H1 (cell line): ENCODE results near the gene GNB3. TPM values are rescaled to one million over a fixed set of nuclear protein-coding genes. Genes with fewer than 3 reads are reported as not detected.
A peak's percentile ranks its signal among the peaks of the same experiment; 100 is the strongest.

Experiments used
- CTCF ChIA-PET: fragments of 300-600 bp; sonication (Branson Sonifier 250); formaldehyde crosslinking; loops from one replicate; lab custom pipeline; 2021; ENCODE audit not compliant: partially characterized antibody; lab: Charles Lee
- POLR2A ChIA-PET: fragments of 300-600 bp; sonication (Branson Sonifier 250); formaldehyde crosslinking; loops from one replicate; lab custom pipeline; 2021; ENCODE audit warnings: inconsistent platforms; ENCODE audit not compliant: partially characterized antibody; lab: Charles Lee
- DNase-seq, 2 experiments: peaks; one replicate each; pipeline versions ENCODE4 v3.0.0 to v3.0.0-alpha.2; 2010 to 2022; ENCODE audit warnings: low spot score in 2 of 2, low read depth in 1 of 2, mixed read lengths in 1 of 2
- FAIRE-seq: peaks from 2 replicates; lab custom pipeline; 2011; peaks lifted over from hg19 to GRCh38; lab: Jason Lieb, UNC
- H2AFZ ChIP-seq: 2 replicates; pipeline ENCODE4 v1.8.1; 2012; ENCODE audit warnings: low read length, inconsistent platforms
- H2AK5ac ChIP-seq: 2 replicates; pipeline ENCODE4 v1.6.1; 2013; ENCODE audit warnings: low read depth, low read length
- H2BK120ac ChIP-seq: replicated peaks from 2 replicates; pipeline ENCODE3; 2013; ENCODE audit warnings: low read depth, low read length, inconsistent platforms
- H2BK12ac ChIP-seq: 2 replicates; pipeline ENCODE4 v1.6.1; 2013; ENCODE audit warnings: low read depth, low read length
- H2BK15ac ChIP-seq: 2 replicates; pipeline ENCODE4 v1.6.1; 2013; ENCODE audit warnings: low read length
- H2BK20ac ChIP-seq: 2 replicates; pipeline ENCODE4 v1.6.1; 2013; ENCODE audit warnings: low read length
- H2BK5ac ChIP-seq: 2 replicates; pipeline ENCODE4 v1.6.1; 2013; ENCODE audit warnings: low read depth, low read length
- H3K14ac ChIP-seq: 2 replicates; pipeline ENCODE4 v1.6.1; 2013; ENCODE audit warnings: inconsistent platforms; ENCODE audit not compliant: insufficient read length
- H3K18ac ChIP-seq: 2 replicates; pipeline ENCODE4 v1.6.1; 2013; ENCODE audit warnings: low read length; ENCODE audit errors: extremely low read depth
- H3K23ac ChIP-seq: 2 replicates; pipeline ENCODE4 v1.6.1; 2013; ENCODE audit warnings: inconsistent platforms; ENCODE audit not compliant: insufficient read length
- H3K23me2 ChIP-seq: 2 replicates; pipeline ENCODE4 v1.6.1; 2013; ENCODE audit warnings: low read depth, low read length
- H3K27ac ChIP-seq: 2 replicates; pipeline ENCODE4 v1.6.1; 2011; ENCODE audit warnings: low read depth, low read length, inconsistent platforms
- H3K27me3 ChIP-seq, 4 experiments: replicated peaks in 1 of 4; 1 replicate in 1 of 4; 2 replicates in 3 of 4; pipeline versions ENCODE4 v1.6.1 to v1.8.1; 2011 to 2013; ENCODE audit warnings: low read length in 3 of 4, mild to moderate bottlenecking in 3 of 4, inconsistent platforms in 2 of 4, mixed read lengths in 2 of 4, moderate library complexity in 1 of 4; ENCODE audit not compliant: control insufficient read depth in 3 of 4, insufficient read depth in 3 of 4; ENCODE audit errors: extremely low read depth in 1 of 4
- H3K36me3 ChIP-seq, 4 experiments: 2 replicates each; pipeline versions ENCODE4 v1.6.1 to v1.8.1; 2011 to 2013; ENCODE audit warnings: mild to moderate bottlenecking in 4 of 4, low read length in 3 of 4, moderate library complexity in 2 of 4, control low read depth in 1 of 4, inconsistent platforms in 1 of 4; ENCODE audit not compliant: insufficient read depth in 4 of 4, control insufficient read depth in 2 of 4
- H3K4ac ChIP-seq: replicated peaks from 2 replicates; pipeline ENCODE3; 2013; ENCODE audit warnings: low read length, low read depth, mixed read lengths, inconsistent platforms; ENCODE audit not compliant: insufficient read length
- H3K4me1 ChIP-seq, 4 experiments: replicated peaks in 1 of 4; 1 replicate in 1 of 4; 2 replicates in 3 of 4; pipeline versions ENCODE4 v1.6.1 to v1.8.1; 2011 to 2013; ENCODE audit warnings: low read length in 3 of 4, inconsistent platforms in 2 of 4, mixed read lengths in 1 of 4; ENCODE audit not compliant: insufficient read depth in 4 of 4, control insufficient read depth in 3 of 4
- H3K4me2 ChIP-seq, 2 experiments: 2 replicates each; pipeline versions ENCODE4 v1.6.1 to v1.8.1; 2011 to 2013; ENCODE audit warnings: low read depth in 2 of 2, low read length in 2 of 2, control low read depth in 1 of 2, inconsistent platforms in 1 of 2, mild to moderate bottlenecking in 1 of 2; ENCODE audit not compliant: insufficient read depth in 1 of 2
- H3K4me3 ChIP-seq, 4 experiments: fragments of 200-600, 300-600 bp in 1 of 4; sonication (generic), shearing (Covaris generic), sonication (Bioruptor Twin) in 1 of 4; 2 replicates each; pipeline versions ENCODE4 v1.5.1 to v1.8.1; 2011 to 2016; ENCODE audit warnings: low read length in 4 of 4, low read depth in 3 of 4, control low read depth in 2 of 4, inconsistent platforms in 2 of 4, mild to moderate bottlenecking in 2 of 4, mixed read lengths in 1 of 4, moderate library complexity in 1 of 4; ENCODE audit not compliant: insufficient read depth in 2 of 4; ENCODE audit errors: extremely low read depth in 1 of 4
- H3K56ac ChIP-seq: replicated peaks from 2 replicates; pipeline ENCODE3; 2013; ENCODE audit warnings: low read depth, mild to moderate bottlenecking, mixed read lengths, low read length, inconsistent platforms; ENCODE audit not compliant: insufficient read length
- H3K79me1 ChIP-seq: 2 replicates; pipeline ENCODE4 v1.6.1; 2013; ENCODE audit warnings: low read depth, low read length, control low read depth
- H3K79me2 ChIP-seq, 2 experiments: 2 replicates each; pipeline versions ENCODE4 v1.6.1 to v1.8.1; 2012 to 2013; ENCODE audit warnings: low read length in 2 of 2, mild to moderate bottlenecking in 2 of 2, inconsistent platforms in 1 of 2; ENCODE audit not compliant: insufficient read depth in 2 of 2, control insufficient read depth in 1 of 2
- H3K9ac ChIP-seq, 4 experiments: replicated peaks in 1 of 4; 1 replicate in 1 of 4; 2 replicates in 3 of 4; pipeline versions ENCODE4 v1.6.1 to v1.8.1; 2011 to 2013; ENCODE audit warnings: low read depth in 3 of 4, low read length in 3 of 4, control low read depth in 2 of 4, mild to moderate bottlenecking in 2 of 4, moderate library complexity in 2 of 4, inconsistent platforms in 1 of 4; ENCODE audit errors: extremely low read depth in 1 of 4
- H3K9me3 ChIP-seq, 2 experiments: 2 replicates each; pipeline versions ENCODE4 v1.6.1 to v1.8.1; 2012 to 2013; ENCODE audit warnings: mild to moderate bottlenecking in 2 of 2, moderate library complexity in 2 of 2, control low read depth in 1 of 2, inconsistent platforms in 1 of 2, low read depth in 1 of 2, low read length in 1 of 2, mixed read lengths in 1 of 2; ENCODE audit not compliant: insufficient read depth in 2 of 2
- H4K20me1 ChIP-seq, 2 experiments: replicated peaks in 1 of 2; 2 replicates each; pipeline versions ENCODE3 to v1.8.1; 2011 to 2013; ENCODE audit warnings: inconsistent platforms in 2 of 2, low read length in 2 of 2, mild to moderate bottlenecking in 1 of 2; ENCODE audit not compliant: insufficient read depth in 2 of 2, control insufficient read depth in 1 of 2
- H4K5ac ChIP-seq: 2 replicates; pipeline ENCODE4 v1.6.1; 2013; ENCODE audit warnings: low read length, low read depth, mixed read lengths, inconsistent platforms; ENCODE audit not compliant: insufficient read length
- H4K8ac ChIP-seq: 2 replicates; pipeline ENCODE4 v1.8.0; 2013; ENCODE audit warnings: mild to moderate bottlenecking, moderate library complexity, low read length, inconsistent platforms; ENCODE audit not compliant: insufficient read depth; ENCODE audit errors: extremely low read depth
- H4K91ac ChIP-seq: replicated peaks from 2 replicates; pipeline ENCODE3; 2013; ENCODE audit warnings: low read length, mixed read lengths, inconsistent platforms; ENCODE audit not compliant: insufficient read length
- BACH1 ChIP-seq: IDR thresholded peaks from 2 replicates; pipeline ENCODE4 v1.6.1; 2012; ENCODE audit warnings: low read length, improper control_type of control experiment
- CHD2 ChIP-seq: IDR thresholded peaks from 2 replicates; pipeline ENCODE4 v1.6.1; 2012; ENCODE audit warnings: low read length, improper control_type of control experiment
- CREB1 ChIP-seq: IDR thresholded peaks from 2 replicates; pipeline ENCODE4 v1.6.1; 2012; ENCODE audit warnings: inconsistent platforms
- CTBP2 ChIP-seq: IDR thresholded peaks from 2 replicates; pipeline ENCODE4 v1.7.0; 2011; ENCODE audit warnings: borderline replicate concordance, mild to moderate bottlenecking, moderate library complexity, mixed read lengths, low read length; ENCODE audit not compliant: insufficient read depth, insufficient read length
- JUND ChIP-seq: IDR thresholded peaks from 2 replicates; pipeline ENCODE4 v1.6.1; 2011; ENCODE audit warnings: mild to moderate bottlenecking, improper control_type of control experiment, low read length
- POLR2AphosphoS5 ChIP-seq: IDR thresholded peaks from 2 replicates; pipeline ENCODE4 v1.6.1; 2011; ENCODE audit warnings: low read depth, low read length
- RXRA ChIP-seq: IDR thresholded peaks from 2 replicates; pipeline ENCODE4 v1.6.1; 2011; ENCODE audit warnings: low read depth, mild to moderate bottlenecking, low read length, moderate library complexity; ENCODE audit not compliant: insufficient read depth
- SIN3A ChIP-seq, 2 experiments: IDR thresholded peaks in 1 of 2; conservative IDR thresholded peaks in 1 of 2; 2 replicates each; pipeline ENCODE4 v1.6.1; 2011 to 2012; ENCODE audit warnings: low read length in 2 of 2, improper control_type of control experiment in 1 of 2, low read depth in 1 of 2, mild to moderate bottlenecking in 1 of 2
- SP4 ChIP-seq: IDR thresholded peaks from 2 replicates; pipeline ENCODE4 v1.6.1; 2012; ENCODE audit warnings: low read length, inconsistent platforms
- SRF ChIP-seq: IDR thresholded peaks from 2 replicates; pipeline ENCODE4 v1.6.1; 2011; ENCODE audit warnings: mild to moderate bottlenecking, low read depth, low read length, moderate library complexity
- TEAD4 ChIP-seq: IDR thresholded peaks from 2 replicates; pipeline ENCODE4 v1.6.1; 2012; ENCODE audit warnings: low read depth, low read length, inconsistent platforms, mixed read lengths
- YY1 ChIP-seq: IDR thresholded peaks from 2 replicates; pipeline ENCODE4 v1.6.1; 2011; ENCODE audit warnings: low read depth, mild to moderate bottlenecking, low read length
- ZNF274 ChIP-seq: IDR thresholded peaks from 2 replicates; pipeline ENCODE4 v1.7.0; 2012; ENCODE audit warnings: low read length, borderline replicate concordance; ENCODE audit errors: extremely low read depth
- WGBS, 2 experiments: shearing (Covaris generic) in 1 of 2; methylation state at CpG; one replicate each; pipeline versions ENCODE4 v1.1.6 to v1.1.7; 2013 to 2015; ENCODE audit warnings: low lambda C conversion rate in 2 of 2, mixed read lengths in 2 of 2, inconsistent platforms in 1 of 2, low coverage in 1 of 2, missing lambda C conversion rate in 1 of 2; ENCODE audit not compliant: insufficient replicate concordance in 2 of 2, insufficient coverage in 1 of 2, insufficient read length in 1 of 2; ENCODE audit errors: extremely low coverage in 1 of 2, missing lambda C conversion rate in 1 of 2; 5-methylcytosine and 5-hydroxymethylcytosine counted together
- polyA plus RNA-seq, 7 experiments: library from polyadenylated mRNA; depleted of rRNA in 3 of 7; stranded (reverse) in 5 of 7; unstranded in 2 of 7; fragments of >200 nt in 5 of 7; fragments of 200-250 nt in 2 of 7; gene quantifications; 1 replicate in 5 of 7; 2 replicates in 1 of 7; 4 replicates in 1 of 7; pipeline versions ENCODE4 v1.2.1 to v1.2.3, GENCODE V29; 2011 to 2013; ENCODE audit warnings: missing spikeins in 2 of 7, mixed read lengths in 2 of 7
- total RNA-seq: library from RNA; stranded (reverse); fragmentation: NEBNext Ultra II Directional; extraction: Animal tissue kit (Norgen Biotek cat#: 25700); gene quantifications from 2 replicates; pipeline ENCODE4 v1.2.1, GENCODE V29; 2021

Gene GNB3
- total and polyA plus RNA-seq, 2 of the 8 experiments (the other 6 are each of a cell fraction or from before 2014, with no cell fraction given): 9.9 TPM

GRCh38 chr12:6824901-6825381 lies 15.8 kb upstream of the GNB3 start:
- FAIRE-seq (no peak), DNase-seq (peak in 1 of 2 experiments; percentile 47)
- Histone ChIP-seq H3K27me3 (peaks cover 0 to 12% (median 8%) of the 10 kb centered on the region in 4 experiments; a peak in 5 of 7 replicates), H3K9ac (no peak overlapping the region; a peak in 1 of 7 replicates), H2AFZ (no peak overlapping the region), H3K4me1 (peaks cover 8 to 50% (median 29%) of the 10 kb centered on the region in 4 experiments), H3K27ac (no peak overlapping the region), H2BK5ac (peak overlapping the region; percentile 50; the same call in 1 of the 2 replicates), H3K23ac (no peak overlapping the region), H3K79me1 (no peaks in the 10 kb centered on the region; the same call in 1 of the 2 replicates), H3K4me2 (peak overlapping the region; percentile 51 to 79), H4K91ac (no peak overlapping the region), H3K9me3 (no peaks in the 10 kb centered on the region), H2BK120ac (no peak overlapping the region), H3K56ac (no peak overlapping the region), H2BK15ac (peak overlapping the region; percentile 6), H2BK20ac (peak overlapping the region; percentile 87; the same call in 1 of the 2 replicates), H3K18ac (peak overlapping the region; percentile 80), H3K4ac (no peak overlapping the region), H4K5ac (no peak overlapping the region), H2AK5ac (no peak overlapping the region), H3K23me2 (peaks cover 28% of the 10 kb centered on the region), H3K79me2 (peaks cover 0 to 5% of the 10 kb centered on the region in 2 experiments; a peak in 1 of 4 replicates), H4K8ac (peak overlapping the region; percentile 60), H2BK12ac (peak overlapping the region; percentile 1; the same call in 1 of the 2 replicates), H3K4me3 (peak overlapping the region; percentile 8 to 53 (median 28); a peak in 6 of 8 replicates), H4K20me1 (peaks cover 0 to 4% of the 10 kb centered on the region in 2 experiments), H3K36me3 (no peaks in the 10 kb centered on the region), H3K14ac (no peak overlapping the region)
- CTCF ChIA-PET: interaction anchor here (0.5 to 23.7 kb wide), 34 partner anchors 9 to 975 kb away, joined by 3 to 532 read pairs (median 6); partner anchors contain the start of genes CD4, CDCA3, COPS7A and GAPDH
- POLR2A ChIA-PET: interaction anchor here (0.6 to 27.1 kb wide), 19 partner anchors 11 to 291 kb away, joined by 3 to 388 read pairs (median 4); partner anchors contain the start of genes CD4, CDCA3, GAPDH and GNB3
- WGBS, 2 experiments: 66% methylated on average over 12 of the region's 12 CpGs; no CpG with 5 or more reads in 1 of the 2 experiments
- TF ChIP-seq CREB1 (no peak), SIN3A (conservative IDR thresholded peaks at IDR 0.05 in 1 of 2, IDR thresholded peaks at IDR 0.05 in 1 of 2; ENCODE audit: low read depth in 1 of 2, low read length in 2 of 2) (no peak), BACH1 (no peak), RXRA (no peak), JUND (no peak), POLR2AphosphoS5 (no peak), CTBP2 (no peak), TEAD4 (no peak), SRF (no peak), ZNF274 (no peak), CHD2 (no peak), YY1 (no peak), SP4 (no peak)
